Astrocyte (in vitro differentiated cells and primary cell): Measurements from ENCODE around the gene MORN1. TPM values are rescaled to one million over a fixed set of nuclear protein-coding genes. Genes with fewer than 3 reads are reported as not detected.

Experiments used
- DNase-seq: peaks from one replicate; pipeline ENCODE4 v3.0.0-alpha.2; 2010; ENCODE audit warnings: low read depth
- FAIRE-seq: peaks from 2 replicates; lab custom pipeline; 2011; peaks lifted over from hg19 to GRCh38; lab: Jason Lieb, UNC
- H2AFZ ChIP-seq: 2 replicates; pipeline ENCODE4 v1.6.0; 2012; ENCODE audit warnings: low read depth, low read length, inconsistent platforms
- H3K27ac ChIP-seq: 2 replicates; pipeline ENCODE4 v1.5.1; 2011; ENCODE audit warnings: low read depth, low read length, inconsistent platforms
- H3K27me3 ChIP-seq: 2 replicates; pipeline ENCODE4 v1.6.0; 2011; ENCODE audit warnings: low read length, inconsistent platforms; ENCODE audit not compliant: insufficient read depth
- H3K36me3 ChIP-seq: 2 replicates; pipeline ENCODE4 v1.5.1; 2011; ENCODE audit warnings: low read length, inconsistent platforms; ENCODE audit not compliant: insufficient read depth
- H3K4me1 ChIP-seq: 2 replicates; pipeline ENCODE4 v1.5.1; 2011; ENCODE audit warnings: low read length, inconsistent platforms; ENCODE audit not compliant: insufficient read depth
- H3K4me2 ChIP-seq: 2 replicates; pipeline ENCODE4 v1.6.0; 2012; ENCODE audit warnings: low read length, inconsistent platforms
- H3K4me3 ChIP-seq: 2 replicates; pipeline ENCODE4 v1.5.1; 2011; ENCODE audit warnings: low read depth, mild to moderate bottlenecking, low read length, inconsistent platforms; ENCODE audit not compliant: insufficient read depth
- H3K79me2 ChIP-seq: 2 replicates; pipeline ENCODE4 v1.6.0; 2012; ENCODE audit warnings: mild to moderate bottlenecking, low read length, inconsistent platforms; ENCODE audit not compliant: insufficient read depth
- H3K9ac ChIP-seq: 2 replicates; pipeline ENCODE4 v1.6.0; 2012; ENCODE audit warnings: mild to moderate bottlenecking, low read length, inconsistent platforms
- H3K9me3 ChIP-seq: 2 replicates; pipeline ENCODE4 v1.5.1; 2012; ENCODE audit warnings: low read depth, mild to moderate bottlenecking, low read length, inconsistent platforms; ENCODE audit not compliant: insufficient read depth
- H4K20me1 ChIP-seq: 2 replicates; pipeline ENCODE4 v1.6.0; 2012; ENCODE audit warnings: low read length, inconsistent platforms; ENCODE audit not compliant: insufficient read depth
- H3K27ac Mint-ChIP-seq: one replicate; pipeline ENCODE4 v1.8.0; 2021; ENCODE audit warnings: mild to moderate bottlenecking, mixed read lengths; ENCODE audit not compliant: unreplicated experiment
- H3K27me3 Mint-ChIP-seq: one replicate; pipeline ENCODE4 v1.8.0; 2021; ENCODE audit warnings: low read depth, mixed read lengths; ENCODE audit not compliant: unreplicated experiment
- H3K36me3 Mint-ChIP-seq: one replicate; pipeline ENCODE4 v1.8.0; 2021; ENCODE audit warnings: low read depth, mixed read lengths; ENCODE audit not compliant: unreplicated experiment
- H3K4me1 Mint-ChIP-seq: one replicate; pipeline ENCODE4 v1.8.0; 2021; ENCODE audit warnings: low read depth, mixed read lengths; ENCODE audit not compliant: unreplicated experiment
- H3K4me3 Mint-ChIP-seq: one replicate; pipeline ENCODE4 v1.8.0; 2021; ENCODE audit warnings: mild to moderate bottlenecking, moderate library complexity, mixed read lengths; ENCODE audit not compliant: unreplicated experiment
- H3K9me3 Mint-ChIP-seq: one replicate; pipeline ENCODE4 v1.8.0; 2021; ENCODE audit warnings: mild to moderate bottlenecking, mixed read lengths; ENCODE audit not compliant: unreplicated experiment
- CTCF ChIP-seq: IDR thresholded peaks from 2 replicates; pipeline ENCODE4 v1.5.1; 2011; ENCODE audit warnings: low read depth, mild to moderate bottlenecking, inconsistent platforms, low read length, moderate library complexity; ENCODE audit not compliant: insufficient read depth
- EZH2 ChIP-seq: IDR thresholded peaks from 2 replicates; pipeline ENCODE4 v1.6.1; 2012; ENCODE audit warnings: mild to moderate bottlenecking, low read length, inconsistent platforms; ENCODE audit not compliant: insufficient read depth
- total RNA-seq: library from RNA; stranded (reverse); gene quantifications from 2 replicates; pipeline ENCODE4 v1.2.1, GENCODE V29; 2021

MORN1 gene
- total RNA-seq, 1 donor from 2014 or later = 9.2 TPM

GRCh38 chr1:2350501-2350900, 40.9 kb downstream of the MORN1 start:
- no peak overlapping the region for H3K4me2 ChIP-seq
- no peak for FAIRE-seq
- no peaks in the 10 kb centered on the region for H3K9me3 Mint-ChIP-seq
- no peaks in the 10 kb centered on the region for H3K79me2 ChIP-seq
- H3K27ac ChIP-seq = no peak overlapping the region
- H3K36me3 Mint-ChIP-seq = no peaks in the 10 kb centered on the region
- no peaks in the 10 kb centered on the region for H4K20me1 ChIP-seq
- TF ChIP-seq EZH2 = no peak
- no peak for TF ChIP-seq CTCF
- no peaks in the 10 kb centered on the region for H3K4me1 Mint-ChIP-seq
- H3K4me3 ChIP-seq = no peak overlapping the region
- H3K9me3 ChIP-seq = no peaks in the 10 kb centered on the region
- H2AFZ ChIP-seq = no peak overlapping the region
- no peak overlapping the region for H3K27ac Mint-ChIP-seq
- no peak overlapping the region for H3K9ac ChIP-seq
- DNase-seq = no peak
- no peaks in the 10 kb centered on the region for H3K27me3 ChIP-seq
- no peak overlapping the region for H3K4me3 Mint-ChIP-seq
- peaks cover 32% of the 10 kb centered on the region for H3K27me3 Mint-ChIP-seq
- H3K4me1 ChIP-seq = no peaks in the 10 kb centered on the region
- no peaks in the 10 kb centered on the region for H3K36me3 ChIP-seq

- Histone ChIP-seq H3K4me3 (no peak overlapping the region), H3K27ac (no peak overlapping the region), H3K9ac (no peak overlapping the region), H3K4me2 (no peak overlapping the region), H3K27me3 (no peaks in the 10 kb centered on the region), H4K20me1 (no peaks in the 10 kb centered on the region), H2AFZ (no peak overlapping the region), H3K79me2 (no peaks in the 10 kb centered on the region), H3K36me3 (no peaks in the 10 kb centered on the region), H3K9me3 (no peaks in the 10 kb centered on the region), H3K4me1 (no peaks in the 10 kb centered on the region)
- FAIRE-seq (no peak), DNase-seq (no peak)
- no peaks in the 10 kb centered on the region for H3K36me3 Mint-ChIP-seq
- no peak for TF ChIP-seq CTCF
- TF ChIP-seq EZH2 = no peak
- H3K4me1 Mint-ChIP-seq = no peaks in the 10 kb centered on the region
- H3K4me3 Mint-ChIP-seq = no peak overlapping the region
- no peak overlapping the region for H3K27ac Mint-ChIP-seq
- peaks cover 32% of the 10 kb centered on the region for H3K27me3 Mint-ChIP-seq
- H3K9me3 Mint-ChIP-seq = no peaks in the 10 kb centered on the region
Measured at GRCh38 chr1:2349806-2350205, 41.5 kb downstream of the MORN1 start.

- H3K27ac Mint-ChIP-seq = peak overlapping the region; percentile 34
- no peaks in the 10 kb centered on the region for H3K9me3 Mint-ChIP-seq
- no peaks in the 10 kb centered on the region for H3K4me1 Mint-ChIP-seq
- H3K4me3 ChIP-seq = no peak overlapping the region
- H3K36me3 ChIP-seq = no peaks in the 10 kb centered on the region
- H2AFZ ChIP-seq = no peak overlapping the region
- no peaks in the 10 kb centered on the region for H3K36me3 Mint-ChIP-seq
- peaks cover 28% of the 10 kb centered on the region for H3K27me3 Mint-ChIP-seq
- no peak for DNase-seq
- TF ChIP-seq EZH2 (no peak), CTCF (no peak)
- no peaks in the 10 kb centered on the region for H4K20me1 ChIP-seq
- no peak for FAIRE-seq
- H3K9ac ChIP-seq = no peak overlapping the region
- no peak overlapping the region for H3K4me2 ChIP-seq
- no peaks in the 10 kb centered on the region for H3K79me2 ChIP-seq
- H3K27me3 ChIP-seq = no peaks in the 10 kb centered on the region
- H3K27ac ChIP-seq = no peak overlapping the region
- no peaks in the 10 kb centered on the region for H3K4me1 ChIP-seq
- H3K4me3 Mint-ChIP-seq = no peak overlapping the region
- H3K9me3 ChIP-seq = no peaks in the 10 kb centered on the region
Measured at GRCh38 chr1:2348346-2349325, 42.7 kb downstream of the MORN1 start.
